ENCODE measurements around the gene TIGD7.
"Not testable (repeated sequence)": the region's sequence is repeated elsewhere in the genome, so short reads cannot be mapped to it uniquely, and the experiment has no call there.

Gene TIGD7

GRCh38 chr16:3282730-3283542 lies 22.3 kb downstream of the TIGD7 start, which contains the start of gene ZNF263:
ZNF263 (plus strand) TSS chr16:3283491; CDS start chr16:3283819, 328 bp downstream.
- DNase-seq (ENCODE audit: low read depth) = peak; percentile 98

GRCh38 chr16:3282103-3282729 lies 23.0 kb downstream of the TIGD7 start:
- no peak for DNase-seq (ENCODE audit: low read depth)

GRCh38 chr16:3281222-3281820 lies 23.9 kb downstream of the TIGD7 start:
- DNase-seq (ENCODE audit: low read depth) = no peak

GRCh38 chr16:3276679-3277078 lies 28.6 kb downstream of the TIGD7 start:
- DNase-seq (ENCODE audit: low read depth) = no peak

DNA sequence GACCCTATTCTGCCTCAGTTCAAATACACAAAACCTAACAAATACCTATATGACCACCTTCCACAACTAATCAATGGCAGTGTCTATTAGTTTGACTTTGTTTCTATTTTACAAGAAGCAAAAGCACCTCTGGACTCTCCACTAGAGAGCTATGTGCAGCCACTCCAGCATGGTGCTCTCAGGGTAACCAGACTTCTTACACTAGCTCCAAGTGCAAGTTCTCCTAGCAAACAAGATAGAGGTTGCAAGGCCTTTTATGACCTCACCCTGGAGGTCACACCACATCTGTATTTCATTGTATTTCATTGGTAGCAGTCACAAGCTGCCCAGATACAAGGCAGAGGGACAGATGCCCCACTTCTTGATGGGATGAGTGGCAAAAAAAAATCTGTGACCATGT lies 30.3 kb downstream of the TIGD7 start:
- DNase-seq (ENCODE audit: low read depth) = no peak

- DNase-seq (ENCODE audit: low read depth) = no peak
Measured at GRCh38 chr16:3274490-3274889, 30.7 kb downstream of the TIGD7 start.

GRCh38 chr16:3271281-3271680 lies 33.9 kb downstream of the TIGD7 start:
- DNase-seq (ENCODE audit: low read depth) = not testable (repeated sequence)

DNA sequence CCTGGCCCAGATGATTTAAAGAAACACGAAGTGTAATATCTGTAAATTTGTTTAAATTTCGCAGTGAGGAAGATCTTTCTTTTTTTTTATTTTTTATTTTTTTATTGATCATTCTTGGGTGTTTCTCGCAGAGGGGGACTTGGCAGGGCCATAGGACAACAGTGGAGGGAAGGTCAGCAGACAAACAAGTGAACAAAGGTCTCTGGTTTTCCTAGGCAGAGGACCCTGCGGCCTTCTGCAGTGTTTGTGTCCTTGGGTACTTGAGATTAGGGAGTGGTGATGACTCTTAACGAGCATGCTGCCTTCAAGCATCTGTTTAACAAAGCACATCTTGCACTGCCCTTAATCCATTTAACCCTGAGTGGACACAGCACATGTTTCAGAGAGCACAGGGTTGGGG lies 34.5 kb downstream of the TIGD7 start:
- not testable (repeated sequence) for DNase-seq (ENCODE audit: low read depth)

- DNase-seq (ENCODE audit: low read depth) = no peak
Measured at GRCh38 chr16:3268294-3268693, 36.9 kb downstream of the TIGD7 start.

DNA sequence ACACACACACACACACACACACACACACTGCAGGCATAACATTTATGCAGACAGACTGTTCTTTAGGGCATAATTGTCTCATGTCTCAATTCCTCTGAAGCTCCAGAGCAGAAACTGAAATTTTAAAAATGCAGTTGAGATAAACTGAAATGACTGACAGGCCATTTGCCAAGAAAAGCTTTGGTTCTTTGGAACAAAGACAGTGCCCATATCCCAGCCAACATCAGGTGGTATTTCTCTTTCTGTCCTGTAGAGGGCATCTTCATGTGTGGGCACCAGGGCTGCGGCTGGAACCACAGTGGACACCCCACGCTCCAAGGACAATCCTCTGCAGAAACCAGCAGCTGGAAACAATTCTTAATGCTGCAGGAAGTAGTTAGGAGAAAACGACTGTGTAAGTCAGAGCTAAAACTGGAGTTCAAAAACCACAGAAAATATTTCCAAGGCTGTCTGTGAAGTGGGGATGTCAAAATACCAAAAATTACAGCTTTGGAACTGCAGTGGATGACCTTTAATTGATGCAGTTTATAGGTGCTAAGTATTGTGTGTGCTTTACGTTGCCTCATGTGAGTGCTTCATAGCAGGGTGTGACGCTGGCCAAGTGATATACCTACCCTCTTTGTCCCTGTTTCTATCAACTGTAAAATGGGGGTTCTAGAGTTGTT lies 38.2 kb downstream of the TIGD7 start:
- peak; percentile 81 for DNase-seq (ENCODE audit: low read depth)

GRCh38 chr16:3264137-3265036 lies 40.8 kb downstream of the TIGD7 start:
- peak; percentile 99 for DNase-seq (ENCODE audit: low read depth)

DNA sequence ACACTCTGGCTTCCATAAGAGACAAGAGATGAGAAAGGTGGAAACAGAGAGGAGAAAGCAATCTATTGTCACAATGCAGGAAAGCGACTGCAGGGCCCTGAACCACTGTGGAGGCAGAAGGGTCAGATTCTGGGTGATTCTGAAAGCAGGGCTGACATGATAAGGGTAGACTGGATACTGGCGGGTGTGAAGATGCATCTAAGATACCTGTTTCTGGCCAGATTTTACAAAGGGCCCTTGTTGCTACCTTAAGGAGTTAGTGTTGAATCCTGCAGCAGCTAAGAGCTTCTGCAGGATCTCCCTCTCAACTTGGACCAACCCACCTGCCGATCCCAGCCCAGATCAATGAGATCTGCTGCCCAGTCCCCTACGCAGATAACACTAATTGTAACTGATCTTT lies 42.7 kb downstream of the TIGD7 start:
- no peak for DNase-seq (ENCODE audit: low read depth)

DNA sequence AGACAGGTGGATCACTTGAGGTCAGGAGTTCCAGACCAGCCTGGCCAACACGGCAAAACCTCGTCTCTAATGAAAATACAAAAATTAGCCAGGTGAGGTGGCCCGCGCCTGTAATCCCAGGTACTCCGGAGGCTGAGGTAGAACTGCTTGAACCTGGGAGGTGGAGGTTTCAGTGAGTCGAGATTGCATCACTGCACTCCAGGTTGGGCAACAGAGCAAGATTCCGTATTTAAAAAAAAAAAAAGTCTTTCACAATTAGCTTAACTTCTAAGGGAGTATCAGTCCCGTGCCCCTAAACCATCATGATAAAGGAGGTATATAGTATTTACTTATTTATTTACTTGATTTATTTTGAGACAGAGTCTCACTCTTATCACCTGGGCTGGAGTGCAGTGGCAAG lies 45.4 kb downstream of the TIGD7 start:
- no peak for DNase-seq (ENCODE audit: low read depth)

- peak; percentile 48 for DNase-seq (ENCODE audit: low read depth)
Measured at GRCh38 chr16:3256866-3257465, 48.3 kb downstream of the TIGD7 start.

DNA sequence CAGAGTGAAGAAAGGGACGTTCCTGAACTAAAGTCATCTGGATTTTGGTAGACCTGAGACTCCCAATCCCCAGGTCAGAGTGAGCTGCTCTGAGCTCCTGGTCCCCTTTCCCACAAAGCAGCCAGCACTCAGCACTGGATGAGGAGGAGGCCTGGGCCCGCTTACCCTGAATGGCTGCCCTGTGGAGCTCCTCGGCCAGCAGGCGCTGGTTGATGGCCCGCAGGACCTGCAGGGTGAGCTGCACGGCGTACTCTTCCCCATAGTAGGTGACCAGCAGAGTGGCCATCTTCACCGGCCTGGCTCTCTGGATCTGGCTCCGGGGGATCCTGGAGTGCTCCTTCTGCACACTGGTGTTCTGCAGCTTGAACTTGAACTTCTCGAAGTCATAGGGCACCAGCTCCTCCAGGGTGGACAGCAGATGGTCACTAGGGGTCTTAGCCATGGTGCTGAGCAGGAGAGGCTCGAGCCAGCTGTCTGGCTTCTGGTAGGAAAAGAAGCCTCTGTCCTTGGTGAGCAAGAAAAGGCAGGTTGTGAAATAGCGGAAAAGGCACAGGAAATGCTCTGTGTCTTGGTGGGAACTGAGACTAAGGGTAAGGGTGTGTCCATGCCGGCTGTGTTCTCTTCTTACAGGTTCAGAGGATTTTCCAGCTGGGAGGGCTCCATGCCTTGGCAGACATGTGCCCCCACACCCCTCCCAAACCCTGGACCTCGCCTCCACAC lies 48.9 kb downstream of the TIGD7 start, which contains the start of gene MEFV:
MEFV (minus strand) TSS at position 488 of the 720 bp plus-strand sequence; CDS start at position 442, 46 bp downstream.
- peak; percentile 45 for DNase-seq (ENCODE audit: low read depth)

GRCh38 chr16:3254309-3254708 lies 50.9 kb downstream of the TIGD7 start:
- no peak for DNase-seq (ENCODE audit: low read depth)

DNA sequence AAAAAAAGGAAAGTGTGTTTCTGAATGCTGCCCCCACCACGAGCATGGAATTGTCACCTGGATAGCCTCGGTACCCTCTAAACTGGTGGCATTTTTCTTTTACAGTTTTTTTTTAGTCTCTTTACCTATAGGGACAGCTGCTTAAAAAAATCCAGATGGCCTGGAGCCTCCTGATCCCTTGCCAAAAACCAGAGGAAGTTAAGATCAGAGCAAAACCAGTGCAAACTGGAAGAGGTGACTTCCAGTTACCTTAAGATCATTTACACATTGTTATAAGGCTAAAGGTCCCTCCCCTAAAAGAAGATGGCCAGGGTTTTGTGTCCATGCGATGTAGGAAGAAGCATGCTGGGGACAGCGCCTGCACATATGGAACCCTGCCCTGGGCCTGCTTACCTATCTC lies 52.3 kb downstream of the TIGD7 start:
- DNase-seq (ENCODE audit: low read depth) = no peak

- DNase-seq (ENCODE audit: low read depth) = no peak
Measured at GRCh38 chr16:3249451-3249850, 55.8 kb downstream of the TIGD7 start.

DNA sequence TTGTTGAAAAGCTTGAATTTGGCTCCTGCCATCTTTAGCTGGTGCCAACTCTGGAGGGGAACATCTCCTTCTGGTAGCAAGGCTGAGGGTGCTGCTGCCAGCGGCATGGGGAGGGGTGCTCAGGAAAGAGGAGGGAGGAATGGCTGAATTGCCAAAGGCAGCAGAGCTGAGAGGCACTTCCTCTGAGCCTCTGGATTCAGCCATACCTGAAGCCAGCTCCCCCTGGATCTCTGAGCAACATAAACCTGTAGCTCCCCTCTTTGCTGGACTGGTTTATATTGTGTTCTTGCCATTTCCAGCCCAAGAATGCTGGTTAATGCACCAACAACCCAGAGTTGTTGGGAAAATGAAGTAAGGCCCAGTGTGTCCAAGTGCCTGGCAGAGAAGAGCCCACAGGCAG lies 56.2 kb downstream of the TIGD7 start:
- DNase-seq (ENCODE audit: low read depth) = no peak

Data from fibroblast of gingiva (primary cell).